ENCODE results near the gene SLC37A4.

The SLC37A4 gene

GRCh38 chr11:119014209-119014924, 16.3 kb downstream of the SLC37A4 start:
- no peak for TF ChIP-seq CTCF (IDR thresholded peaks at IDR 0.05)
- Histone ChIP-seq H3K9me3 (no peaks in the 10 kb centered on the region), H3K27me3 (no peaks in the 10 kb centered on the region), H3K36me3 (peaks cover 63% of the 10 kb centered on the region), H3K4me3 (ENCODE audit: low read depth in 1 of 2, low read length in 1 of 2) (no peak overlapping the region), H3K4me1 (ENCODE audit: control insufficient read depth in 1 of 2, insufficient read depth in 1 of 2, low read depth in 1 of 2, low read length in 1 of 2) (peaks cover 14 to 17% of the 10 kb centered on the region in 2 experiments), H3K27ac (no peak overlapping the region)

DNA sequence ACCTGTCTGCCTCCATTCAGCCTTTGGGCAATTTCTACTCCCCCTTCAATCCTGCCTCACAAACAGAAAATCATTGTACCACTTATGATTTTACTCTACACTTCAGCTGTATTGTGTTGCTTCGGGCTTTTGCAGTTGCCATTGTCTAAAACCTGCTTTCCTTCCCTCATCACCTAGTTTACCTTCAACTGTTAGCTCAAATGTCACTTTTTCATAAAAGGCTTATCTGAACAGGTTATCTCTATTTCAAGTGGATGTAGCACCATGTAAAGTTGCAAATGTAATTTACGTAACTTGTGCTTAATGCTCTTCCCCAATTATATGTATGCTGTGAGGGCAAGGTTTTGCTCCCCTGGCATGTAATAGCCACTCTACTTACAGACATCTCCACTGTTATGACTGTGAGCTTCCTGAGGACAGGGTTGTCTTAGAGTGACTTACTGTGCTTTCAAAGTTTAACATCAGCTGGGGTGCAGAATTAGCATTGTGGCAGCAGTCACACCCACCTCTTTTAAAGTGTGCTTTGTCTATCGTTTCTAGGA, 18.0 kb downstream of the SLC37A4 start:
- Histone ChIP-seq H3K27me3 (no peaks in the 10 kb centered on the region), H3K9me3 (no peaks in the 10 kb centered on the region), H3K4me3 (ENCODE audit: low read depth in 1 of 2, low read length in 1 of 2) (no peak overlapping the region), H3K4me1 (ENCODE audit: control insufficient read depth in 1 of 2, insufficient read depth in 1 of 2, low read depth in 1 of 2, low read length in 1 of 2) (peaks cover 9% of the 10 kb centered on the region in 2 experiments), H3K27ac (no peak overlapping the region), H3K36me3 (peaks cover 80% of the 10 kb centered on the region)
- no peak for TF ChIP-seq CTCF (IDR thresholded peaks at IDR 0.05)

- H3K4me1 ChIP-seq (ENCODE audit: control insufficient read depth in 1 of 2, insufficient read depth in 1 of 2, low read depth in 1 of 2, low read length in 1 of 2), result no peaks in the 10 kb centered on the region
- H3K27me3 ChIP-seq, result no peaks in the 10 kb centered on the region
- H3K27ac ChIP-seq, result no peak overlapping the region
- no peaks in the 10 kb centered on the region for H3K9me3 ChIP-seq
- H3K36me3 ChIP-seq, result peaks cover 87% of the 10 kb centered on the region
- TF ChIP-seq CTCF (IDR thresholded peaks at IDR 0.05), result no peak
- H3K4me3 ChIP-seq (ENCODE audit: low read depth in 1 of 2, low read length in 1 of 2), result no peak overlapping the region
Observed at GRCh38 chr11:119011476-119012053, 19.1 kb downstream of the SLC37A4 start.

- Histone ChIP-seq H3K36me3 (peaks cover 72% of the 10 kb centered on the region), H3K9me3 (no peaks in the 10 kb centered on the region)
Observed at GRCh38 chr11:119006656-119007055, 24.0 kb downstream of the SLC37A4 start.

GRCh38 chr11:119000906-119001305, 29.8 kb downstream of the SLC37A4 start:
- no peak overlapping the region for H3K4me3 ChIP-seq (ENCODE audit: low read depth in 1 of 2, low read length in 1 of 2)
- H3K27me3 ChIP-seq, result no peaks in the 10 kb centered on the region
- TF ChIP-seq CTCF (IDR thresholded peaks at IDR 0.05), result no peak
- no peak overlapping the region for H3K27ac ChIP-seq
- H3K4me1 ChIP-seq (ENCODE audit: control insufficient read depth in 1 of 2, insufficient read depth in 1 of 2, low read depth in 1 of 2, low read length in 1 of 2), result peaks cover 18 to 20% of the 10 kb centered on the region in 2 experiments
- H3K36me3 ChIP-seq, result peaks cover 43% of the 10 kb centered on the region
- no peaks in the 10 kb centered on the region for H3K9me3 ChIP-seq

More at GRCh38 chr11:119006656-119007055, 24.0 kb downstream of the SLC37A4 start:
- Histone ChIP-seq H3K27me3 (no peaks in the 10 kb centered on the region), H3K27ac (no peak overlapping the region), H3K4me1 (ENCODE audit: control insufficient read depth in 1 of 2, insufficient read depth in 1 of 2, low read depth in 1 of 2, low read length in 1 of 2) (no peaks in the 10 kb centered on the region), H3K4me3 (ENCODE audit: low read depth in 1 of 2, low read length in 1 of 2) (no peak overlapping the region)
- no peak for TF ChIP-seq CTCF (IDR thresholded peaks at IDR 0.05)

Measured in neutrophil (primary cell).